Fibroblast of lung (primary cell): ENCODE measurements around the gene RCOR3. TPM values are rescaled to one million over a fixed set of nuclear protein-coding genes. Genes with fewer than 3 reads are reported as not detected.

Experiments used
- DNase-seq, 2 donors: peaks; one replicate each; pipeline versions ENCODE4 v3.0.0 to v3.0.0-alpha.2; 2010; ENCODE audit warnings: low read depth in 2 of 2
- H2AFZ ChIP-seq: 2 replicates; pipeline ENCODE4 v1.5.1; 2012; ENCODE audit warnings: low read length, control low read depth, inconsistent platforms
- H3K27ac ChIP-seq: 2 replicates; pipeline ENCODE4 v1.5.1; 2011; ENCODE audit warnings: low read length, control low read depth; ENCODE audit not compliant: insufficient read depth
- H3K27me3 ChIP-seq: 2 replicates; pipeline ENCODE4 v1.5.1; 2011; ENCODE audit warnings: mild to moderate bottlenecking, low read length; ENCODE audit not compliant: control insufficient read depth, insufficient read depth
- H3K36me3 ChIP-seq: 2 replicates; pipeline ENCODE4 v1.5.1; 2011; ENCODE audit warnings: low read length; ENCODE audit not compliant: control insufficient read depth, insufficient read depth
- H3K4me1 ChIP-seq: 2 replicates; pipeline ENCODE4 v1.5.1; 2011; ENCODE audit warnings: low read length; ENCODE audit not compliant: control insufficient read depth, insufficient read depth; ENCODE audit errors: extremely low read depth
- H3K4me2 ChIP-seq: 2 replicates; pipeline ENCODE4 v1.5.1; 2011; ENCODE audit warnings: low read length, control low read depth; ENCODE audit not compliant: insufficient read depth; ENCODE audit errors: extremely low read depth
- H3K4me3 ChIP-seq, 4 experiments: fragments of 200-600 bp in 1 of 4; sonication (generic) in 1 of 4; replicated peaks in 1 of 4; 2 replicates each; pipeline ENCODE4 v1.5.1; 2011 to 2016; ENCODE audit warnings: low read length in 4 of 4, low read depth in 3 of 4, mild to moderate bottlenecking in 3 of 4, control low read depth in 2 of 4, inconsistent platforms in 1 of 4, mixed read lengths in 1 of 4; ENCODE audit not compliant: insufficient read depth in 1 of 4; ENCODE audit errors: control extremely low read depth in 1 of 4
- H3K79me2 ChIP-seq: 2 replicates; pipeline ENCODE4 v1.5.1; 2012; ENCODE audit warnings: mild to moderate bottlenecking, low read length, inconsistent platforms; ENCODE audit not compliant: control insufficient read depth, insufficient read depth
- H3K9ac ChIP-seq: 2 replicates; pipeline ENCODE4 v1.5.1; 2011; ENCODE audit warnings: mild to moderate bottlenecking, low read length, control low read depth; ENCODE audit not compliant: insufficient read depth
- H3K9me3 ChIP-seq: 2 replicates; pipeline ENCODE4 v1.5.1; 2012; ENCODE audit warnings: low read depth, low read length; ENCODE audit not compliant: control insufficient read depth, insufficient read depth
- H4K20me1 ChIP-seq: 2 replicates; pipeline ENCODE4 v1.5.1; 2011; ENCODE audit warnings: low read length; ENCODE audit not compliant: control insufficient read depth, insufficient read depth; ENCODE audit errors: extremely low read depth
- EZH2 ChIP-seq: IDR thresholded peaks from 2 replicates; pipeline ENCODE4 v1.5.1; 2012; ENCODE audit warnings: low read length, control low read depth, mild to moderate bottlenecking; ENCODE audit errors: missing control alignments
- polyA plus RNA-seq, 2 donors: library from polyadenylated mRNA; depleted of rRNA in 1 of 2; stranded (reverse) in 1 of 2; unstranded in 1 of 2; fragments of >200 nt; gene quantifications; 2 replicates each; pipeline ENCODE4 v1.2.1, GENCODE V29; 2011 to 2012; ENCODE audit warnings: missing spikeins in 1 of 2
- total RNA-seq: library from RNA; depleted of rRNA; stranded (reverse); fragments of >200 nt; gene quantifications from 2 replicates; pipeline ENCODE4 v1.2.1, GENCODE V29; 2014
- TF ChIP-seq, protein P1 (sequence below), 2 donors: IDR thresholded peaks in 1 of 2; conservative IDR thresholded peaks in 1 of 2; 1 replicate in 1 of 2; 2 replicates in 1 of 2; pipeline ENCODE4 v1.5.1; 2011 to 2012; ENCODE audit warnings: low read length in 2 of 2, control low read depth in 1 of 2, inconsistent platforms in 1 of 2, low read depth in 1 of 2, mild to moderate bottlenecking in 1 of 2

The RCOR3 gene
- total and polyA plus RNA-seq, 2 donors (not counting 1 experiment from before 2014, with no cell fraction given) = 24.9 to 38.1 TPM

DNA sequence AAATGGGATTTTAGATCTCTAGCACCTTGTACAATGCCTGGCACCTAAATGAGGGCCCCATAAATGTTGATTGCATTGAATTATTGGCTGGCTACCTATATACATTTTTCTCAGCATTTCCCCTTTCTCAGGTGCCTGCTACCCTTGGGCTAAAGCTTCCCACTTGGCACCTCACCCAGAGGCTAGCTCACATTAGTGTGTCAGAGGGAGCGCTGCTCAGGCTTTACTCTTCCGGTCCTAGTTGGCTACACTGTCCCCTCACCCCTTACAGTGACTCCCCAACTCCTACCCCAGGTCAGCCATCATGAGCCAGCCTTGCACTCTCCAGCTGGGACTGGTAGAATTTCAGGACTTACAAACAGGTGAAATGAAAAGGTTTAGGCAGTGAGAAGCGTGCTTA lies 77.0 kb downstream of the RCOR3 start:
- Histone ChIP-seq H3K9me3 (no peaks in the 10 kb centered on the region), H3K9ac (no peak overlapping the region), H3K36me3 (no peaks in the 10 kb centered on the region), H3K27ac (no peak overlapping the region), H2AFZ (no peak overlapping the region), H3K4me3 (no peak overlapping the region), H3K4me2 (no peak overlapping the region), H3K27me3 (no peaks in the 10 kb centered on the region), H3K79me2 (peaks cover 5% of the 10 kb centered on the region), H4K20me1 (no peaks in the 10 kb centered on the region), H3K4me1 (peaks cover 4% of the 10 kb centered on the region)
- TF ChIP-seq EZH2 = no peak
- TF ChIP-seq, protein P1, sequence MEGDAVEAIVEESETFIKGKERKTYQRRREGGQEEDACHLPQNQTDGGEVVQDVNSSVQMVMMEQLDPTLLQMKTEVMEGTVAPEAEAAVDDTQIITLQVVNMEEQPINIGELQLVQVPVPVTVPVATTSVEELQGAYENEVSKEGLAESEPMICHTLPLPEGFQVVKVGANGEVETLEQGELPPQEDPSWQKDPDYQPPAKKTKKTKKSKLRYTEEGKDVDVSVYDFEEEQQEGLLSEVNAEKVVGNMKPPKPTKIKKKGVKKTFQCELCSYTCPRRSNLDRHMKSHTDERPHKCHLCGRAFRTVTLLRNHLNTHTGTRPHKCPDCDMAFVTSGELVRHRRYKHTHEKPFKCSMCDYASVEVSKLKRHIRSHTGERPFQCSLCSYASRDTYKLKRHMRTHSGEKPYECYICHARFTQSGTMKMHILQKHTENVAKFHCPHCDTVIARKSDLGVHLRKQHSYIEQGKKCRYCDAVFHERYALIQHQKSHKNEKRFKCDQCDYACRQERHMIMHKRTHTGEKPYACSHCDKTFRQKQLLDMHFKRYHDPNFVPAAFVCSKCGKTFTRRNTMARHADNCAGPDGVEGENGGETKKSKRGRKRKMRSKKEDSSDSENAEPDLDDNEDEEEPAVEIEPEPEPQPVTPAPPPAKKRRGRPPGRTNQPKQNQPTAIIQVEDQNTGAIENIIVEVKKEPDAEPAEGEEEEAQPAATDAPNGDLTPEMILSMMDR (conservative IDR thresholded peaks at IDR 0.05 in 1 of 2, IDR thresholded peaks at IDR 0.05 in 1 of 2; ENCODE audit: low read depth in 1 of 2, low read length in 2 of 2) = no peak
- no peak for DNase-seq

DNA sequence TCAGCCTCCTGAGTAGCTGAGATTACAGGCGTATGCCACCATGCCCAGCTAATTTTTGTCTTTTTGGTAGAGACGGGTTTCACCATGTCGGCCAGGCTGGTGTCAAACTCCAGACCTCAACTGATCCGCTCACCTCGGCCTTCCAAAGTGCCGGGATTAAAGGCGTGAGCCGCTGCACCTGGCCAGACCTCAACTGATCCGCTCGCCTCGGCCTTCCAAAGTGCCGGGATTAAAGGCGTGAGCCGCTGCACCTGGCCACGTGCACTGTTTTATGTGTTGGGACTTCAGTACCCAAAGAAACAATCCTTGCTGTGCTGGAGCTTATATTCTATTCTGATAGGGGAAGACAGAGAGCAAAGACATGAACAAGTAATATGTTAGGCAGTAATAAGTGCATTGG lies 77.6 kb downstream of the RCOR3 start:
- DNase-seq = no peak
- H4K20me1 ChIP-seq = no peaks in the 10 kb centered on the region

DNA sequence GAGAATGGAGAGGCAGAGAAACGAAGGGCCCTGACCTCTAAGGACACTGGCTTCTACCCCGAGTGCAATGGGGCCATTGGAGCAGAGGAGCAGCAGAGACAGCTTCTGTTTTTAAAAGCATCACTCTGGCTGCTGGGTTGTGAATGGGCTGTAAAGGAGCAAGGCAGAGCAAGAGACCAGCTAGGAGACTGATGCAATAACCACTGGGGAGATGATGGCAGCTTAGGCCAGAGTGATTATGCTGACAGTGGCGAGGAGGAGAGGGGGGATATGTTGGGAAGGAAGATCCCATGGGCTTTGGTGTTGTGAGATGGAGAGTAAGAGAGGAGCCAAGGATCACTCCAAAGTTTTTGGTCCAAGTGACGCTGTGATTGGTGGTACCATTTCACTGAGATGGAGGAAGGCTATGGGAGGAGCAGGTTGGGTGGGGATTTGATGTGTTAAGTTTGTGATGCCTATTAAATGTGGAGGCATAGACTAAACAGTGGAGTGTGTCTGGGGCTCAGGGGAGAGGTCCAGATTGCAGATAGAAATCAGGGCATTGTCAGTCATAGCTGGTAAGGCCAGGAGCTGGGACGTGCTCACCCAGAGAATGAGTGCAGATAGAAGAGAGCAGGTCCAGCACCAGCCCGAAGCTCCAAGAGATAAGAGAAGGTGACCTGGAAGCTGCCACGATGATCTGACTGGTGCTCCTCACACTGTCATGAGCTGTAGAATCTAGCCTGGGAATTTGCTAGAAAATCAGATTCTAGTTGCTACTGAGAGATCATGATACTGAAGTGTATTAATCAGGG lies 78.5 kb downstream of the RCOR3 start:
- H3K36me3 ChIP-seq = no peaks in the 10 kb centered on the region
- no peak overlapping the region for H3K4me3 ChIP-seq
- no peaks in the 10 kb centered on the region for H3K27me3 ChIP-seq
- H3K9ac ChIP-seq = no peak overlapping the region
- no peak overlapping the region for H2AFZ ChIP-seq
- peaks cover 1% of the 10 kb centered on the region for H3K79me2 ChIP-seq
- H3K27ac ChIP-seq = no peak overlapping the region
- no peak for DNase-seq
- no peaks in the 10 kb centered on the region for H3K9me3 ChIP-seq
- TF ChIP-seq, protein P1 (conservative IDR thresholded peaks at IDR 0.05 in 1 of 2, IDR thresholded peaks at IDR 0.05 in 1 of 2; ENCODE audit: low read depth in 1 of 2, low read length in 2 of 2) = no peak
- no peak for TF ChIP-seq EZH2
- no peaks in the 10 kb centered on the region for H3K4me1 ChIP-seq
- H3K4me2 ChIP-seq = no peak overlapping the region
- H4K20me1 ChIP-seq = no peaks in the 10 kb centered on the region

More for the DNA sequence above, 77.6 kb downstream of the RCOR3 start:
- H3K27ac ChIP-seq = no peak overlapping the region
- no peak overlapping the region for H2AFZ ChIP-seq
- peaks cover 4% of the 10 kb centered on the region for H3K4me1 ChIP-seq
- H3K79me2 ChIP-seq = peaks cover 5% of the 10 kb centered on the region
- no peak overlapping the region for H3K4me3 ChIP-seq
- no peak overlapping the region for H3K9ac ChIP-seq
- no peak overlapping the region for H3K4me2 ChIP-seq
- H3K9me3 ChIP-seq = no peaks in the 10 kb centered on the region
- H3K27me3 ChIP-seq = no peaks in the 10 kb centered on the region
- TF ChIP-seq, protein P1 (conservative IDR thresholded peaks at IDR 0.05 in 1 of 2, IDR thresholded peaks at IDR 0.05 in 1 of 2; ENCODE audit: low read depth in 1 of 2, low read length in 2 of 2) = no peak
- no peak for TF ChIP-seq EZH2
- H3K36me3 ChIP-seq = no peaks in the 10 kb centered on the region
